PFSK-1 (cell line): ENCODE results near the gene ADAMTS14.

Experiments
- POLR2AphosphoS5 ChIP-seq: IDR thresholded peaks from 2 replicates; pipeline ENCODE4 v1.6.1; 2012; ENCODE audit warnings: low read depth, mild to moderate bottlenecking, control low read depth, low read length, moderate library complexity
- TAF1 ChIP-seq: IDR thresholded peaks from 2 replicates; pipeline ENCODE4 v1.6.1; 2012; ENCODE audit warnings: low read length, control low read depth, borderline replicate concordance; ENCODE audit not compliant: insufficient read depth

GRCh38 chr10:70693619-70694335, 21.5 kb downstream of the ADAMTS14 start:
- TF ChIP-seq POLR2AphosphoS5 = no peak
- TF ChIP-seq TAF1 = no peak
